Esophagus squamous epithelium (tissue), 5 donors: ENCODE data around the gene HDAC8. TPM values are rescaled to one million over a fixed set of nuclear protein-coding genes. Genes with fewer than 3 reads are reported as not detected.

Source experiments
- DNase-seq: peaks from one replicate; lab custom pipeline; 2025; lab: John Stamatoyannopoulos, UW
- H3K27ac ChIP-seq, 4 donors: fragments of 200-600 bp; sonication (generic); one replicate each; pipeline ENCODE4 v1.5.1; 2016 to 2019; ENCODE audit warnings: mild to moderate bottlenecking in 1 of 4
- H3K27me3 ChIP-seq, 4 donors: fragments of 200-600 bp; sonication (generic); 1 replicate in 3 of 4; 2 replicates in 1 of 4; pipeline versions ENCODE4 v1.5.1 to v1.6.0; 2017 to 2021; ENCODE audit warnings: antibody characterized with exemption in 1 of 4
- H3K36me3 ChIP-seq, 3 donors: fragments of 200-600 bp; sonication (generic); one replicate each; pipeline ENCODE4 v1.5.1; 2016 to 2019
- H3K4me1 ChIP-seq, 3 donors: fragments of 200-600 bp; sonication (generic); one replicate each; pipeline ENCODE4 v1.5.1; 2017 to 2019
- H3K4me3 ChIP-seq, 4 donors: fragments of 200-600 bp; sonication (generic); 1 replicate in 3 of 4; 2 replicates in 1 of 4; pipeline ENCODE4 v1.5.1; 2016 to 2019; ENCODE audit warnings: mild to moderate bottlenecking in 2 of 4, moderate library complexity in 1 of 4
- H3K9me3 ChIP-seq, 3 donors: fragments of 200-600 bp; sonication (generic); one replicate each; pipeline ENCODE4 v1.5.1; 2016 to 2019
- POLR2A ChIP-seq, 4 donors: fragments of 450-650 bp; IDR thresholded peaks; one replicate each; pipeline ENCODE4 v1.6.1; 2017; ENCODE audit warnings: antibody characterized with exemption in 4 of 4, mild to moderate bottlenecking in 4 of 4, moderate library complexity in 3 of 4
- WGBS, 2 donors: methylation state at CpG; one replicate each; pipeline ENCODE4 v1.1.5; 2018; 5-methylcytosine and 5-hydroxymethylcytosine counted together
- intact Hi-C: fragments of 100-400 bp; cut with DNase I; formaldehyde crosslinking; loops from one replicate; pipeline ENCODE4 v1.15.0; 2022
- total RNA-seq, 4 donors: library from RNA; depleted of rRNA; stranded (reverse); fragments of >200 nt; gene quantifications; one replicate each; pipeline ENCODE4 v1.1.0, GENCODE V29; 2016
- TF ChIP-seq, protein P1 (sequence below), 6 experiments: fragments of 450-650 bp in 4 of 6; fragments of 200-600 bp in 2 of 6; sonication (generic) in 2 of 6; IDR thresholded peaks; one replicate each; pipeline ENCODE4 v1.5.1; 2016 to 2019; ENCODE audit warnings: antibody characterized with exemption in 6 of 6, mild to moderate bottlenecking in 4 of 6, moderate library complexity in 4 of 6
- donor health status: DM: yes; HTN: yes; CAD: no.

HDAC8 gene
- total RNA-seq, 4 donors from 2014 or later, result 16.8 to 26.9 (median 18.0) TPM

DNA sequence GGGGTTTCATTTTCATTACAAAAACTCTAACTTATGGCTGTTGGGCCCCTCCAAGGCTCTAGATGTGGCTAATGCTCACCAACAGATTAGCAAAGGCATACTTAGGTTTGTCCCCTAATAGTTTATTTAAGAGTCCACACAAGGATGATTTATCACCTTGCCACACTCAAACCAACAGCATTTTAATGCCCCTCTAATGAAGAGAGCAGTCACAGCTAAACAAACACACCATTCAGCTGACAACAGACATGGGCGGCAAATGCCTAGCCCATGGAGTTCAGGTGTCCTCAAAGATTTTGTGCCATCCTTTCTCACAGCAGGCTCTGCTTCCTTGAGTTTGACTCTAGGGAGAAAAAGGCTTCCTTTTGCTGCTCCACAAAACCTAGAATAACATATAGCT, 205.1 kb downstream of the HDAC8 start:
- DNase-seq, result no peak
- Histone ChIP-seq H3K27me3 (no peaks in the 10 kb centered on the region), H3K4me3 (no peak overlapping the region), H3K36me3 (no peaks in the 10 kb centered on the region), H3K9me3 (no peaks in the 10 kb centered on the region), H3K27ac (no peak overlapping the region), H3K4me1 (no peaks in the 10 kb centered on the region)
- WGBS, 2 donors, result no CpG with 5 or more reads among the region's 1 CpG
- TF ChIP-seq POLR2A (IDR thresholded peaks at IDR 0.05), result no peak
- intact Hi-C loops, result no loop called here

DNA sequence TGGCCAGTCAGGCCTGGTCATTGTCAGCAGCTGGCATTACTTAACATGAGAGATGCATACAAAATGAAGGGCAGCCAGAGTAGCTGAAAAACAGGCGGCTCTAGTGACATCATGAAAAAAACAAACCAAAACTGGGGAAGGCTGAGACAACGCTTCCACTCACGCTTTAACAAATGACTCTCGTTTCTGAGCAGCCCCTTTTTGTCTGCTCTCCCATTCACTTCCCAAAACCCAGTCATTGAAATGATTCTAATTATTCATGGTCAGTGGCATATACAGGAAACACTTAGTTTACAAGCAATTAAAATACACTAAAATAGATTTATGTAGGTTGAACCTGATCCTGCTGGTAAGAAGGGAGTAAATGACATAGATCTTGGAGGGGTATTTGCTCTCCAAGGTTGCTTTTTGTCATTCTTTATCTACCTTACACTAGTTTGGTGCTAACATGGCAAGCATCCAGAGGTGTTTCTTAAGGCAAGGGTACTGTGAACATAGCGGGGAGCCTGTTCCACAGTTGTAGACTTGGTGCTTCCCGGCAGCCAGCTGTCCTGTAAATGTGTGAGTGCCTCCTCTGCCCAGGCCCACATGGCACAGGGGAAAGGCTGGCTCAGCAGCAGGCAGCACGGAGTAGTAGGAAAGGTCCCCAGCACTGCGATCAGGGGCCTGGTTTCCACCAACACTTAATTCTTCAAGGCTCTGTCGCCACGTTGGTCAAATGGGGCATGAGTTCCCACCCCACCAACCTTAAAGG, 205.8 kb downstream of the HDAC8 start:
- Histone ChIP-seq H3K4me3 (no peak overlapping the region), H3K4me1 (no peaks in the 10 kb centered on the region), H3K36me3 (no peaks in the 10 kb centered on the region), H3K27ac (no peak overlapping the region), H3K9me3 (no peaks in the 10 kb centered on the region), H3K27me3 (no peaks in the 10 kb centered on the region)
- 79 to 89% methylated on average over 5 to 10 of the region's 10 CpGs for WGBS, 2 donors
- TF ChIP-seq POLR2A (IDR thresholded peaks at IDR 0.05), result no peak
- TF ChIP-seq, protein P1, sequence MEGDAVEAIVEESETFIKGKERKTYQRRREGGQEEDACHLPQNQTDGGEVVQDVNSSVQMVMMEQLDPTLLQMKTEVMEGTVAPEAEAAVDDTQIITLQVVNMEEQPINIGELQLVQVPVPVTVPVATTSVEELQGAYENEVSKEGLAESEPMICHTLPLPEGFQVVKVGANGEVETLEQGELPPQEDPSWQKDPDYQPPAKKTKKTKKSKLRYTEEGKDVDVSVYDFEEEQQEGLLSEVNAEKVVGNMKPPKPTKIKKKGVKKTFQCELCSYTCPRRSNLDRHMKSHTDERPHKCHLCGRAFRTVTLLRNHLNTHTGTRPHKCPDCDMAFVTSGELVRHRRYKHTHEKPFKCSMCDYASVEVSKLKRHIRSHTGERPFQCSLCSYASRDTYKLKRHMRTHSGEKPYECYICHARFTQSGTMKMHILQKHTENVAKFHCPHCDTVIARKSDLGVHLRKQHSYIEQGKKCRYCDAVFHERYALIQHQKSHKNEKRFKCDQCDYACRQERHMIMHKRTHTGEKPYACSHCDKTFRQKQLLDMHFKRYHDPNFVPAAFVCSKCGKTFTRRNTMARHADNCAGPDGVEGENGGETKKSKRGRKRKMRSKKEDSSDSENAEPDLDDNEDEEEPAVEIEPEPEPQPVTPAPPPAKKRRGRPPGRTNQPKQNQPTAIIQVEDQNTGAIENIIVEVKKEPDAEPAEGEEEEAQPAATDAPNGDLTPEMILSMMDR (IDR thresholded peaks at IDR 0.05), result no peak
- DNase-seq, result no peak
- intact Hi-C loops, result no loop called here

DNA sequence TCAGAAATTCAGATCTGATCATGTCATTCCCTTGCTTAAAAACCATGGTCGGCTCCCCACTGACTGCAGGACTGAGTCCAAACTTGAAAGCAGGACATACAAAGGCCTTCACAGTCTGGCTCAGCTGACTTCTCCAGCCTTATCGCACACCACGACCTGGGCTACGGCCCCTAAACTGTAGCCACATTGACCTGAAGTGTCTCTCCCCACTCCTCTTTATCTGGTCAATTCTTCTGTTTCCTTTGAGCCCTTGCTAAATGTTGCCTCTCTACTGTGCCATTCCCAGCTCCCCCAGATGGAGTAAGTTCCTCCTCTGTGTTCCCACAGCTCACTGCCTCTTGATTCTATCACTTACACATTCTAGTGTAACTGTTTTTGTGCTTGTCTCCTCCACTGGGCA, 206.5 kb downstream of the HDAC8 start:
- no peaks in the 10 kb centered on the region for H3K27me3 ChIP-seq
- H3K9me3 ChIP-seq, result no peaks in the 10 kb centered on the region
- no peak for TF ChIP-seq POLR2A (IDR thresholded peaks at IDR 0.05)
- TF ChIP-seq, protein P1 (IDR thresholded peaks at IDR 0.05), result no peak
- H3K36me3 ChIP-seq, result no peaks in the 10 kb centered on the region
- DNase-seq, result no peak
- no peak overlapping the region for H3K4me3 ChIP-seq
- H3K4me1 ChIP-seq, result no peaks in the 10 kb centered on the region
- intact Hi-C loops, result no loop called here
- 84 to 94% methylated on average over 3 to 4 of the region's 4 CpGs for WGBS, 2 donors
- no peak overlapping the region for H3K27ac ChIP-seq

DNA sequence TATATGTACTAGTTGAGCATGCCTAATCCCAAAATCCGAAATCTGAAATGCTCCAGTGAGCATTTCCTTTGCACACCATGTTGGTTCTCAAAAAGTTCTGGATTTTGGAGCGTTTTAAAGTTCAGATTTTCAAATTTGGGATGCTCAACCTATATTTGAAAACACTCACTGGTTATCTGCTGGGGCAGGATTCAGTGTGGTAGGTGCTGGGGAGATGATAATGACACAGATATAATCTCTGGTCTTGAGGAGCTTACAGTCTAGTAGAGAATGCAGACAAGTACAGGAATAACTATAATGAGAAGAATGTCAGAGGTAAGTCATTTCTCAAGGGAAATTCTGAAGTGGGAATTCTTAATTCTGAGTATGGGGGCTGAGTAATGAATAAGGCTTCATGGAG, 207.5 kb downstream of the HDAC8 start:
- 31 to 100% methylated on average over 1 to 2 of the region's 2 CpGs for WGBS, 2 donors
- no peaks in the 10 kb centered on the region for H3K4me1 ChIP-seq
- H3K4me3 ChIP-seq, result no peak overlapping the region
- H3K27me3 ChIP-seq, result no peaks in the 10 kb centered on the region
- no peak overlapping the region for H3K27ac ChIP-seq
- no peak for TF ChIP-seq POLR2A (IDR thresholded peaks at IDR 0.05)
- intact Hi-C loops, result no loop called here
- no peaks in the 10 kb centered on the region for H3K9me3 ChIP-seq
- no peak for DNase-seq
- H3K36me3 ChIP-seq, result no peaks in the 10 kb centered on the region

DNA sequence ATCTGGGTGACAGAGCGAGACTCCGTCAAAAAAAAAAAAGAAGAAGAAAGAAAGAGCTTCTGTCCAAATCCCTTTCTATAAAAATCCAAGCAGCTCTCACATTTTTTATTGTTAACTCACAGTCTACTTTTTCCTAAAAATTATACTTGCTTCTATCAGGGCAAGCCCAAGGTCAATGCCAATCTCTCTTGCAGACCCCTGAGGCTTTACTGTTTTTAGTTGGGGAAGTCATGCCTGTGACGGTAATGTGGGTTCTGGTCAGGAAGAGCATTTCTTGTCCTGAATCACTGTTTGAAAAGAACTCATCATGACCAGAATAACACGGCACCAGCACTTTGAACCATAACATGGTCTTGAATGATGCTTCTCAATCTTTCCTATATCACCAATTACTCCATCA, 212.3 kb downstream of the HDAC8 start:
- H3K4me1 ChIP-seq, result no peaks in the 10 kb centered on the region
- TF ChIP-seq POLR2A (IDR thresholded peaks at IDR 0.05), result no peak
- TF ChIP-seq, protein P1 (IDR thresholded peaks at IDR 0.05), result no peak
- no peak for DNase-seq
- intact Hi-C loops, result no loop called here
- H3K36me3 ChIP-seq, result no peaks in the 10 kb centered on the region
- WGBS, 2 donors, result 80 to 100% methylated on average over 1 to 4 of the region's 4 CpGs
- H3K9me3 ChIP-seq, result no peaks in the 10 kb centered on the region
- no peak overlapping the region for H3K4me3 ChIP-seq
- no peak overlapping the region for H3K27ac ChIP-seq
- no peaks in the 10 kb centered on the region for H3K27me3 ChIP-seq

DNA sequence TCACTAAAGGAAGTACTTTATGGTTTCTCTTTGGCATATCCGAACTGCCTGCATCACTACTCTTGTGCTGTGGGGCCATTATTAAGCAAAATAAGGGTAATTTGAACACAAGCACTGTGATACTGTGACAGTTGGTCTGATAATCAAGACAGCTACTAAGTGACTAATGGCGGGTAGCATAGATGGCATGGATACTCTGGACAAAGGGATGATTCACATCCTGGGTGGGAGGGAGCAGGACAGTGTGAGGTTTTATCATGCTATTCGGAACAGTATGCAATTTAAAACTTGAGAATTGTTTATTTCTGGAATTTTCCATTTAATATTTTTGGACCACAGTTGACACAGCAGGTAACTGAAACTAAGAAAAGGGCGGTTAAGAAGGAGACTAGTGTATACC, 214.3 kb downstream of the HDAC8 start:
- no peaks in the 10 kb centered on the region for H3K36me3 ChIP-seq
- no peak overlapping the region for H3K27ac ChIP-seq
- TF ChIP-seq, protein P1 (IDR thresholded peaks at IDR 0.05), result no peak
- no peak for TF ChIP-seq POLR2A (IDR thresholded peaks at IDR 0.05)
- H3K27me3 ChIP-seq, result no peaks in the 10 kb centered on the region
- no peak overlapping the region for H3K4me3 ChIP-seq
- no peaks in the 10 kb centered on the region for H3K9me3 ChIP-seq
- WGBS, 2 donors, result 64 to 89% methylated on average over 3 to 4 of the region's 4 CpGs
- intact Hi-C loops, result no loop called here
- no peaks in the 10 kb centered on the region for H3K4me1 ChIP-seq
- no peak for DNase-seq
